ENCODE measurements around the gene THOC6. TPM values are rescaled to one million over a fixed set of nuclear protein-coding genes. Genes with fewer than 3 reads are reported as not detected.
A peak's percentile ranks its signal among the peaks of the same experiment; 100 is the strongest.

THOC6 gene
- total RNA-seq, 2 donors from 2014 or later: 11.7 to 21.8 TPM

DNA sequence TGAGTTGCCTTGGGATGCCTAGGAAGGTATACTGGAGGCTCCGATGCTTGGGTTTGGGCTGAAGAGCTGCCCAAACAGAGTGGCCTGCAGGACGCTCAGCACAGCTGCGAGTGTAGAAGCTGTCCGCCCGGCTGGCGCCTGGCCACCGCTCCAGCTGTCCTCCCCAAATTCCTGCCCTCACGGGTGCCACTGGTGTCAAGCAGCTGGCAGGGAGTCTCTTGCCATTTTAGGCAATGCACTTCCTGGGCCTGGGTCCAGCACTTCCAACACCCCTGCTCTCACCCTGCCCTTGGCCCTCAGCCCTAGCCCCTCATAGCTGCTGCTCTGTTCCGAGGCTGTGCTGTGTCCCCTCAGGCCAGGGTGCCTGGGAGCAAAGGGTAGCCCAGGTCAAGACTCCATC, 38.4 kb upstream of the THOC6 start:
- 26% methylated on average over 9 of the region's 9 CpGs; no CpG with 5 or more reads in 1 of the 2 donors for WGBS, 2 donors
- ATAC-seq (peak; percentile 64), DNase-seq (peak; percentile 81 to 90 (median 85))
- Histone ChIP-seq H3K4me3 (no peak overlapping the region), H3K27ac (peak overlapping the region; percentile 77 to 91 (median 85)), H3K27me3 (no peaks in the 10 kb centered on the region), H3K36me3 (replicated peaks in 1 of 2; ENCODE audit: insufficient read depth in 1 of 2, low read depth in 2 of 2) (no peaks in the 10 kb centered on the region), H3K4me1 (peaks cover 41% of the 10 kb centered on the region), H3K9me3 (no peaks in the 10 kb centered on the region)
- TF ChIP-seq, protein P1, sequence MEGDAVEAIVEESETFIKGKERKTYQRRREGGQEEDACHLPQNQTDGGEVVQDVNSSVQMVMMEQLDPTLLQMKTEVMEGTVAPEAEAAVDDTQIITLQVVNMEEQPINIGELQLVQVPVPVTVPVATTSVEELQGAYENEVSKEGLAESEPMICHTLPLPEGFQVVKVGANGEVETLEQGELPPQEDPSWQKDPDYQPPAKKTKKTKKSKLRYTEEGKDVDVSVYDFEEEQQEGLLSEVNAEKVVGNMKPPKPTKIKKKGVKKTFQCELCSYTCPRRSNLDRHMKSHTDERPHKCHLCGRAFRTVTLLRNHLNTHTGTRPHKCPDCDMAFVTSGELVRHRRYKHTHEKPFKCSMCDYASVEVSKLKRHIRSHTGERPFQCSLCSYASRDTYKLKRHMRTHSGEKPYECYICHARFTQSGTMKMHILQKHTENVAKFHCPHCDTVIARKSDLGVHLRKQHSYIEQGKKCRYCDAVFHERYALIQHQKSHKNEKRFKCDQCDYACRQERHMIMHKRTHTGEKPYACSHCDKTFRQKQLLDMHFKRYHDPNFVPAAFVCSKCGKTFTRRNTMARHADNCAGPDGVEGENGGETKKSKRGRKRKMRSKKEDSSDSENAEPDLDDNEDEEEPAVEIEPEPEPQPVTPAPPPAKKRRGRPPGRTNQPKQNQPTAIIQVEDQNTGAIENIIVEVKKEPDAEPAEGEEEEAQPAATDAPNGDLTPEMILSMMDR (IDR thresholded peaks at IDR 0.05): no peak
- TF ChIP-seq POLR2A (IDR thresholded peaks at IDR 0.05): no peak
- intact Hi-C loops (cut with DNase I): no loop called here

DNA sequence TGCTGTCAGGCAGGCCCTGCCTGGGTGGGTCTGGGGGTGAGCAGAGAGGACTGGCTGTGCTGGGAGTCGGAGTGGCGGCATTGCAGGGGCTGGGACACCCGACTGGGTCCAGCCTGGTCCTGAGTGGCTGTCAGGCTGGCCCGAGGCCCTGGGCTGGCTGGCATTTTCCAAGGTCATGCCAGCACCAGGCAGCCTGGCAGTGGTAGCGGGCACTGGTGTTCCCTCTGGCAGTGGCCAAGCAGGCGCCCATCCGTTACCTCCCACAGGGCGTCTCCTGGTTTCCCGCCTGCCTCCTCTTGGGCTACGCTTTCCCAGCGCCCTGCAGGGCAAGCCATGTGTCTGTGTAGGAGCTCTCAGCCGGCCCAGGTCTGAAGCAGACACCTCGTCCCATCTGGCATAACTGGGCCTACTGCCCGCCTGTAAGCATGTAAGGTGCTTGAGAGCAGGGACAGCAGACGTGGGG, 37.9 kb upstream of the THOC6 start:
- no peaks in the 10 kb centered on the region for H3K27me3 ChIP-seq
- peak in 1 of 3 donors; percentile 17 for TF ChIP-seq POLR2A (IDR thresholded peaks at IDR 0.05)
- TF ChIP-seq, protein P1 (IDR thresholded peaks at IDR 0.05): peak in 2 of 7 experiments; percentile 3 to 9
- 0 to 18% methylated on average over 1 to 15 of the region's 15 CpGs for WGBS, 2 donors
- ATAC-seq (peak; percentile 84), DNase-seq (peak; percentile 86 to 93 (median 91))
- no peak overlapping the region for H3K4me3 ChIP-seq
- no peaks in the 10 kb centered on the region for H3K36me3 ChIP-seq (replicated peaks in 1 of 2; ENCODE audit: insufficient read depth in 1 of 2, low read depth in 2 of 2)
- H3K4me1 ChIP-seq: peaks cover 37% of the 10 kb centered on the region
- H3K27ac ChIP-seq: peak overlapping the region; percentile 77 to 91 (median 85)
- intact Hi-C loops (cut with DNase I): no loop called here
- no peaks in the 10 kb centered on the region for H3K9me3 ChIP-seq

DNA sequence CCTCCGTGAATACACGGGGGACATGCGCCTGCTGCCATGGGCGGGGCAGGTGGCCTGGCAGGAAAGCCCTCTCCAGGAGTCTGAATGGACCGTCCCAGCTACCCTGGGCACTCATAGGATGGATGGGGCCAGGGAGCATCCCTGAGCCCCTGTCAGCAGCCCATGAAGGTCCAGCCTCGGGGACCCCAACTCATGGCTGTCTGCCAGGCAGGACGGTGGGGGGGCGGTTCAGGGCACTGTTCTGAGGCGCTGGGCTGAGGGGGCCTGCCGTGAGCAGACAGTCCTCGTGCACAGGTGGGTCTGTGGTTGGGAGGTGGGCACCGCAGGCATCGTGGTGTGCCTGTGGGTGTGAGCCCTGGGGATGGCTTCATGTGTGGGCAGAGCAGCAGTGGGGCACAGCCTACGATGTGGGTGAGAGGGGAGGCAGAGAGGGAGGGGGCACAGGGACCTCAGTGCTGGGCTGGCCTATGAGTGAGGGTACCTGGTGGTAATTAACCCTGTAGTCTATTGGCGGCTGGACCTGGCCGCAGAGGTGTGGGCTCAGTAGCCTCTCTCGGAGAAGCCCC, 37.1 kb upstream of the THOC6 start:
- 80 to 89% methylated on average over 3 to 14 of the region's 17 CpGs for WGBS, 2 donors
- Histone ChIP-seq H3K27ac (peak overlapping the region in 3 of 4 donors; percentile 77 to 91 (median 89)), H3K4me1 (peaks cover 32% of the 10 kb centered on the region), H3K9me3 (no peaks in the 10 kb centered on the region), H3K4me3 (no peak overlapping the region), H3K27me3 (no peaks in the 10 kb centered on the region), H3K36me3 (replicated peaks in 1 of 2; ENCODE audit: insufficient read depth in 1 of 2, low read depth in 2 of 2) (no peaks in the 10 kb centered on the region)
- intact Hi-C loops (cut with DNase I): no loop called here
- no peak for DNase-seq
- no peak for TF ChIP-seq POLR2A (IDR thresholded peaks at IDR 0.05)
- TF ChIP-seq, protein P1 (IDR thresholded peaks at IDR 0.05): no peak
- ATAC-seq: no peak

- DNase-seq: no peak
- peaks cover 32% of the 10 kb centered on the region for H3K4me1 ChIP-seq
- no peak for ATAC-seq
- intact Hi-C loops (cut with DNase I): no loop called here
- H3K27me3 ChIP-seq: no peaks in the 10 kb centered on the region
- H3K36me3 ChIP-seq (replicated peaks in 1 of 2; ENCODE audit: insufficient read depth in 1 of 2, low read depth in 2 of 2): no peaks in the 10 kb centered on the region
- TF ChIP-seq, protein P1 (IDR thresholded peaks at IDR 0.05): no peak
- TF ChIP-seq POLR2A (IDR thresholded peaks at IDR 0.05): no peak
- no peaks in the 10 kb centered on the region for H3K9me3 ChIP-seq
- H3K4me3 ChIP-seq: no peak overlapping the region
- no peak overlapping the region for H3K27ac ChIP-seq
- 92% methylated on average over 2 of the region's 9 CpGs; no CpG with 5 or more reads in 1 of the 2 donors for WGBS, 2 donors
Measured at GRCh38 chr16:2987286-2987685, 36.5 kb upstream of the THOC6 start.

DNA sequence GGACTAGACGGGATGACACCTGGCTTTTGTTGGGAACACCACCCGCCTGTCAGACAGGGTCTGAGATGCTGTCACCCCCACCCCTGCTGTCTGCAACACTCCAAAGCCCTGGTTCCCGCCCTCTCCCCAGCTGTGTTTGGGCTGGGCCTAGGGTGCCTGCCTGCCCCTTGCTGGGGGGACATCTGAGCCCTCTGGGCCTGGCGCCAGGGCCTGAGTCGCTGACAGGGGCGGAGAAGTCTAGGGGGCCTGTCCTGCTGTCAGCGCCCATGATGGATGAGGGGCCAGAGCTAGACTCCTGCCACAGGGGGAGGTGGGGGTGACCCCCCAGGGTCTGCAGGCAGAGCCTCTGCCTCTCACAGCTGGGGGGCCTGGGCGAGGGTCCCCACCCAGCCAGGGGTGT, 36.0 kb upstream of the THOC6 start:
- no peaks in the 10 kb centered on the region for H3K36me3 ChIP-seq (replicated peaks in 1 of 2; ENCODE audit: insufficient read depth in 1 of 2, low read depth in 2 of 2)
- no peaks in the 10 kb centered on the region for H3K9me3 ChIP-seq
- no peaks in the 10 kb centered on the region for H3K27me3 ChIP-seq
- TF ChIP-seq, protein P1 (IDR thresholded peaks at IDR 0.05): no peak
- no peak for TF ChIP-seq POLR2A (IDR thresholded peaks at IDR 0.05)
- DNase-seq (no peak), ATAC-seq (no peak)
- H3K27ac ChIP-seq: no peak overlapping the region
- peaks cover 32% of the 10 kb centered on the region for H3K4me1 ChIP-seq
- 72% methylated on average over 8 of the region's 8 CpGs; no CpG with 5 or more reads in 1 of the 2 donors for WGBS, 2 donors
- no peak overlapping the region for H3K4me3 ChIP-seq
- intact Hi-C loops (cut with DNase I): no loop called here

Measured in body of pancreas (tissue), 4 donors.